MM.1S (cell line): ENCODE results near the gene DNAH9.

Source experiments
- DNase-seq: peaks from one replicate; pipeline ENCODE4 v3.0.0-alpha.2; 2015
- H2AFZ ChIP-seq: fragments of 300-600 bp; sonication (generic); 2 replicates; pipeline ENCODE4 v1.6.0; 2016; ENCODE audit warnings: antibody characterized with exemption, low read length
- H3F3A ChIP-seq: fragments of 300-600 bp; sonication (generic); 2 replicates; pipeline ENCODE4 v1.6.1; 2016; ENCODE audit warnings: mild to moderate bottlenecking, antibody characterized with exemption, low read length, moderate library complexity, mixed read lengths; ENCODE audit not compliant: insufficient read depth
- H3K27ac ChIP-seq: fragments of 300-600 bp; sonication (generic); 2 replicates; pipeline ENCODE4 v1.5.1; 2016; ENCODE audit warnings: mild to moderate bottlenecking, low read length
- H3K27me3 ChIP-seq: fragments of 300-600 bp; sonication (generic); replicated peaks from 2 replicates; pipeline ENCODE4 v1.6.0; 2016; ENCODE audit warnings: low read length; ENCODE audit not compliant: insufficient read depth
- H3K36me3 ChIP-seq: fragments of 300-600 bp; sonication (generic); replicated peaks from 2 replicates; pipeline ENCODE4 v1.6.1; 2016; ENCODE audit warnings: mild to moderate bottlenecking, low read length, mixed read lengths; ENCODE audit not compliant: insufficient read depth
- H3K4me1 ChIP-seq: fragments of 300-600 bp; sonication (generic); 2 replicates; pipeline ENCODE4 v1.6.1; 2016; ENCODE audit warnings: low read length, mixed read lengths
- H3K4me2 ChIP-seq: fragments of 300-600 bp; sonication (generic); 2 replicates; pipeline ENCODE4 v1.6.0; 2016; ENCODE audit warnings: low read depth, low read length
- H3K4me3 ChIP-seq: fragments of 300-600 bp; sonication (generic); 2 replicates; pipeline ENCODE4 v1.5.1; 2016; ENCODE audit warnings: low read length, mixed read lengths
- H3K79me2 ChIP-seq: fragments of 300-600 bp; sonication (generic); 2 replicates; pipeline ENCODE4 v1.6.1; 2016; ENCODE audit warnings: mixed run types, low read length, mixed read lengths
- H3K9ac ChIP-seq: fragments of 300-600 bp; sonication (generic); 2 replicates; pipeline ENCODE4 v1.6.1; 2016; ENCODE audit warnings: low read length, mixed read lengths
- H3K9me2 ChIP-seq: fragments of 300-600 bp; sonication (generic); replicated peaks from 2 replicates; pipeline ENCODE4 v1.6.1; 2016; ENCODE audit warnings: mild to moderate bottlenecking, low read length, mixed read lengths; ENCODE audit not compliant: insufficient read depth
- H3K9me3 ChIP-seq: fragments of 300-600 bp; sonication (generic); replicated peaks from 2 replicates; pipeline ENCODE4 v1.6.1; 2016; ENCODE audit warnings: mild to moderate bottlenecking, low read length, mixed read lengths; ENCODE audit not compliant: insufficient read depth
- H4K20me1 ChIP-seq: fragments of 300-600 bp; sonication (generic); 2 replicates; pipeline ENCODE4 v1.6.1; 2016; ENCODE audit warnings: mild to moderate bottlenecking, low read length, moderate library complexity, mixed read lengths; ENCODE audit not compliant: insufficient read depth
- CTCF ChIP-seq: fragments of 300-600 bp; sonication (generic); IDR thresholded peaks from 2 replicates; pipeline ENCODE4 v1.5.1; 2016; ENCODE audit warnings: antibody characterized with exemption, low read length, mixed read lengths
- EZH2 ChIP-seq: fragments of 300-600 bp; sonication (generic); optimal IDR thresholded peaks from 2 replicates; pipeline ENCODE3; 2017; ENCODE audit warnings: low read depth, mild to moderate bottlenecking, antibody characterized with exemption, low read length, mixed read lengths
- EZH2phosphoT487 ChIP-seq: fragments of 300-600 bp; sonication (generic); IDR thresholded peaks from 2 replicates; pipeline ENCODE4 v1.6.1; 2018; ENCODE audit warnings: antibody characterized with exemption, low read length

DNAH9 gene

GRCh38 chr17:11641521-11642275, 43.4 kb downstream of the DNAH9 start:
- Histone ChIP-seq H3K27ac (no peak overlapping the region), H3K4me3 (no peak overlapping the region), H3K27me3 (no peaks in the 10 kb centered on the region), H3K9ac (no peak overlapping the region), H4K20me1 (no peaks in the 10 kb centered on the region), H3K79me2 (no peaks in the 10 kb centered on the region), H3K9me3 (no peaks in the 10 kb centered on the region), H2AFZ (no peak overlapping the region), H3F3A (no peaks in the 10 kb centered on the region), H3K4me2 (no peak overlapping the region), H3K4me1 (no peaks in the 10 kb centered on the region), H3K9me2 (no peaks in the 10 kb centered on the region), H3K36me3 (no peaks in the 10 kb centered on the region)
- DNase-seq: no peak
- TF ChIP-seq EZH2: no peak
- no peak for TF ChIP-seq EZH2phosphoT487
- TF ChIP-seq CTCF: no peak

- TF ChIP-seq CTCF: no peak
- no peak for TF ChIP-seq EZH2
- no peak for TF ChIP-seq EZH2phosphoT487
- Histone ChIP-seq H3K36me3 (no peaks in the 10 kb centered on the region), H2AFZ (no peak overlapping the region)
These were observed 44.4 kb downstream of the DNAH9 start for GRCh38 chr17:11642655-11643054.

GRCh38 chr17:11643851-11644250, 45.6 kb downstream of the DNAH9 start:
- Histone ChIP-seq H3F3A (no peaks in the 10 kb centered on the region), H3K79me2 (no peaks in the 10 kb centered on the region), H3K36me3 (no peaks in the 10 kb centered on the region), H3K4me1 (no peaks in the 10 kb centered on the region), H3K4me2 (no peak overlapping the region; the same call in 1 of the 2 replicates), H2AFZ (no peak overlapping the region), H3K9me2 (no peaks in the 10 kb centered on the region), H3K4me3 (no peak overlapping the region), H3K9me3 (no peaks in the 10 kb centered on the region), H3K27me3 (no peaks in the 10 kb centered on the region), H3K9ac (no peak overlapping the region), H4K20me1 (no peaks in the 10 kb centered on the region), H3K27ac (no peak overlapping the region)
- TF ChIP-seq CTCF (no peak), EZH2 (no peak), EZH2phosphoT487 (no peak)
- DNase-seq: no peak

More at GRCh38 chr17:11642655-11643054, 44.4 kb downstream of the DNAH9 start:
- no peaks in the 10 kb centered on the region for H3K27me3 ChIP-seq
- H4K20me1 ChIP-seq: no peaks in the 10 kb centered on the region
- no peak overlapping the region for H3K27ac ChIP-seq
- no peaks in the 10 kb centered on the region for H3K79me2 ChIP-seq
- no peak for DNase-seq
- H3K4me1 ChIP-seq: no peaks in the 10 kb centered on the region
- H3K4me3 ChIP-seq: no peak overlapping the region
- H3K9me2 ChIP-seq: no peaks in the 10 kb centered on the region
- H3K4me2 ChIP-seq: no peak overlapping the region
- no peaks in the 10 kb centered on the region for H3F3A ChIP-seq
- no peak overlapping the region for H3K9ac ChIP-seq
- no peaks in the 10 kb centered on the region for H3K9me3 ChIP-seq
